T-helper 1 cell treated with Interleukin-12 subunit alpha and Interleukin-12 subunit beta and Interleukin-4 antibody, amounts not matched to agents 30 ng/mL and 1 ng/mL, for 36 hours (primary cell): ENCODE data around the gene THSD4. TPM values are rescaled to one million over a fixed set of nuclear protein-coding genes. Genes with fewer than 3 reads are reported as not detected.

Source experiments
- intact Hi-C: fragments of 100-400 bp; cut with micrococcal nuclease; formaldehyde crosslinking; loops from one replicate; pipeline ENCODE4 v1.15.1; 2024
- total RNA-seq: library from RNA; stranded (reverse); gene quantifications from 2 replicates; pipeline ENCODE4 v1.2.3, GENCODE V29; 2022

THSD4 gene
- total RNA-seq, 1 donor from 2014 or later, result not detected

GRCh38 chr15:71817351-71817750 is 702.1 kb downstream of the THSD4 start:
- intact Hi-C loops, result no loop called here

DNA sequence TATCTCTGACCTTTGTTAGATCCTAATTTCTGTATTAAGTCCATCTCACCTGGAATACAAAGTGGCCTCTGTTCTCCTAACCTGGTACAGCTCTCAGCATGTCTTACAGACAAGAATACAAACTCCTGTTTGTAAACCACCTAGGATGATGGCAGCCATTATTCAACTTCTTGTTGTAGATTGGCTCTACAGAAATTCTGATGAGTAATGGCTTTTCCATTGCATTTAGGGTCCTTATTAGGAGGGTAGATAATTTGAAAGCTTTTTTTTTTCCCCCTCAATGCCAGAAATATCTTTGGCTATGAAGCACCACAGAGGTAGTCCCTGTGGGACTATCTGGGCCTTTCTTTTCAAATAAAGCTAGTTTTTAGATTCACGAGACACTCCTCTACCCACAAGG is 704.9 kb downstream of the THSD4 start:
- intact Hi-C loops, result no loop called here

- intact Hi-C loops, result no loop called here
Observed at GRCh38 chr15:71821547-71822129, 706.4 kb downstream of the THSD4 start.

DNA sequence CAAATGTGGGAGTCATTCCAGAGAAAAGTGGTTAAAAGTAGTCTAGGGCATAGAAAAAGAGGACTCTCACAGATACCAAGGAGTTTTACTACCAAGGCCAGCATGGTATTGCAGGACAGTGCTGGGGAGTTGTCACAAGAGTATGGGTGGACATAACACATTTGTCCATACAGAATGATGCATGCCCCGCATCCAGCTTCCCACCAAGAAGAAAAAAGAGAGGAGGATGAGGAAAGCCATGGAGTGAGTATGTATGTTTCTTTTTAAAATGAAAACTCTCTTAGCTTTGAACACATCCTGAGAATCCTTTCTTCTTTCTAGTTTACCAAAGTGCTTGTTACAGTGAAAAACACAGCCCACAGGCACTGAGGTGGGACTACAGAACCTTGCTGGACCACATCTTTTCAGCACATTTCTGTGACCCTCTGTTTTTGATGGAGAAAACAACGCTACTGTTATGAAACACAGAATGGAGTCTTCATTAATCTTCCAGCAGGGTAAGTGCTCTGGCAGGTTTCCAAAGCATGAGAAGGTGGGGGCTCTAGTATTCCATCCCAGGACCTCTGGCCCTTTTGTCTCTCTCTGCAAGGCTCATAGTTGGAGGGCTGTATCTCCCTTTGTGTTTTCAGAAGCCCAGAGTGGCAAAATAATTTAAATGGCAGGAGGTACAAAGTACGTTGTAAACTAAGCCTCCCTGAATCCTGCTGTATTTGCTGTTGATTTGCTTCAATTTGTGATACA is 707.8 kb downstream of the THSD4 start:
- intact Hi-C loops, result no loop called here

DNA sequence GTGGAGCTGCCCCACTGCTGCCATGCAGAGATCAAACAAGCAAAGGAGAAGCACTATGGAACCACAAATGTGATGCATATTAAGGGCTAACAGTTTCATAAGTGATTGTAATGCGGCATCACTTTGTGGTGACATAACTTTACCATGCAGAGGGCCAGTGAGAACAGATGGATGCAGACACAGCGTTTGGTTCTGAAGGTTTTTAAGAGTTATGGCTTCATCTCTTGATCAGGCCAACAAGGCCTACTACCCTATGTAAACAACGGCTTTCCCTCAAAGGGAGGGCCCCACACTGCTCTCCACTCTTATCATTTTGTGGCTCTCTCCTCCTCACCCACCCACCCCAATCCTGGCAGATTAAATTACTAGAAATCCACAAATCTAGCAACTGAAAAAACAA is 708.5 kb downstream of the THSD4 start:
- intact Hi-C loops, result no loop called here

- intact Hi-C loops, result no loop called here
Observed at GRCh38 chr15:71825021-71825730, 709.9 kb downstream of the THSD4 start.

DNA sequence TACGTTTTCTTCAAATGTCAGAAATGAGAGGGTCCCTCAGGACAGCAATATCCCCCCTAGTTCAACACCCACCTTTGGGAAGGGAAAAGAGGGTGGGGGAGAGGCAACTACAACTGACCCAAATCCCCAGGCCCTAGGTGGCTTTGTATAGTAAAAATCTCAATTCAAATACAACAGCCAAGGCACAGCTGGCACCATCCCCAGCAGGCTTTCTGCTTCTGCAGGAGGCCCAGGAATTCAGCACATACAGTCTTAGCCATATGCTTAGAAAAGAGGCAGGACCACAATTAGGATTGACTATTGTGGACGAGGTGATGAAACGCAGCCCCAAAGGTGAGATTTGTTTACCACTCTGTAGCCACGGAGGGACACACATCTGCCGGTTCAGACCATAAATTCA is 710.9 kb downstream of the THSD4 start:
- intact Hi-C loops, result no loop called here

DNA sequence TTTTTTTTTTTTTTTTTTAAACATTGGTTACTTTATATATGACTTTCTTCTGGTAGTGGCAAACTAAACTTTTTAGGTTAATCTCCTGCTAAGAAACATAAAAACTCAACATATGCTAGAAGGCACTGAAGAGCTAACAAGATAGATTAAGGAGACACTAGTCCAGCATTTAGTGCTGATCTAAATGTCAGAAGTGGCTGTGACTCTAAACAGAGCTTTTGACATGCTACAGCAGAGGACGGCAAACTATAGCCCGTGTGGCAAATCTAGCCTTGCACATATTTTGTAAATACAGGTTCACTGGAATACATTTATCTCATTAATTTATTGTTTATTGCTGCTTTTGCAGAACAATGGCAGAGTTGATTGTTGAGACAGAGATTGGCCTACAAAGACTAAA is 715.7 kb downstream of the THSD4 start:
- intact Hi-C loops, result no loop called here

Other genes starting within 250 kb of the THSD4 start
- gene THAP10, start 223.0 kb upstream of the THSD4 start, total RNA-seq, result not detected in 2 replicates
- 0.29 TPM in 1 of 2 replicates, not detected in the other for gene LRRC49, start 222.6 kb upstream of the THSD4 start, total RNA-seq